ENCODE data around the gene RNF224.
A peak's percentile ranks its signal among the peaks of the same experiment; 100 is the strongest.

RNF224 gene

DNA sequence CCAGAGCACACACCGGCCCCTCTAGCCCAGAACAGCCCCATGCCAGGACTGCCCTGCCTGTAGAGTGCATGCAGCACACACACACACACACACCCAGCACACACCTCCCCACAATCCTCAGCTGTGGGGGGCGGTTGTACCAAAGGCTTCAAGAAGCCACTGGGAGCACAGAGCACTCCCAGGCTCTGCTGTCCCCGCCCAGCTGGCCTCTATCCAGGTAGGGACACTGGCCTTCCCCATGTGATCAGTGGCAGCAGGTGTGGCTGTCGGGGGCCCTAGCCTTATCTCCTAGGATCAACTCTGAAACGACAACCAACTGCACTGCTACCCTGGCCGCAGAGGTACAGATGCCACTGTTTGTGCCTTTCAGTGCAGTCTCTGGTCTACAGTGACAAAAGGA, 40.9 kb upstream of the RNF224 start:
- H3K27ac ChIP-seq, result no peak overlapping the region
- intact Hi-C loops (cut with DNase I; ENCODE audit: low total_unique reads), result loop anchor here (5.0 kb wide), 1 partner anchor 36 kb away; the partner anchor contains the start of gene RNF208
- TF ChIP-seq, protein P1, sequence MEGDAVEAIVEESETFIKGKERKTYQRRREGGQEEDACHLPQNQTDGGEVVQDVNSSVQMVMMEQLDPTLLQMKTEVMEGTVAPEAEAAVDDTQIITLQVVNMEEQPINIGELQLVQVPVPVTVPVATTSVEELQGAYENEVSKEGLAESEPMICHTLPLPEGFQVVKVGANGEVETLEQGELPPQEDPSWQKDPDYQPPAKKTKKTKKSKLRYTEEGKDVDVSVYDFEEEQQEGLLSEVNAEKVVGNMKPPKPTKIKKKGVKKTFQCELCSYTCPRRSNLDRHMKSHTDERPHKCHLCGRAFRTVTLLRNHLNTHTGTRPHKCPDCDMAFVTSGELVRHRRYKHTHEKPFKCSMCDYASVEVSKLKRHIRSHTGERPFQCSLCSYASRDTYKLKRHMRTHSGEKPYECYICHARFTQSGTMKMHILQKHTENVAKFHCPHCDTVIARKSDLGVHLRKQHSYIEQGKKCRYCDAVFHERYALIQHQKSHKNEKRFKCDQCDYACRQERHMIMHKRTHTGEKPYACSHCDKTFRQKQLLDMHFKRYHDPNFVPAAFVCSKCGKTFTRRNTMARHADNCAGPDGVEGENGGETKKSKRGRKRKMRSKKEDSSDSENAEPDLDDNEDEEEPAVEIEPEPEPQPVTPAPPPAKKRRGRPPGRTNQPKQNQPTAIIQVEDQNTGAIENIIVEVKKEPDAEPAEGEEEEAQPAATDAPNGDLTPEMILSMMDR (IDR thresholded peaks at IDR 0.05), result no peak
- H3K4me3 ChIP-seq, result peak overlapping the region in 1 of 2 donors; percentile 91
- H3K4me1 ChIP-seq, result peaks cover 16 to 51% (median 40%) of the 10 kb centered on the region in 4 donors
- no peak for DNase-seq
- H3K27me3 ChIP-seq, result no peaks in the 10 kb centered on the region
- H3K36me3 ChIP-seq, result peaks cover 50 to 72% (median 67%) of the 10 kb centered on the region in 3 donors
- no peaks in the 10 kb centered on the region for H3K9me3 ChIP-seq

DNA sequence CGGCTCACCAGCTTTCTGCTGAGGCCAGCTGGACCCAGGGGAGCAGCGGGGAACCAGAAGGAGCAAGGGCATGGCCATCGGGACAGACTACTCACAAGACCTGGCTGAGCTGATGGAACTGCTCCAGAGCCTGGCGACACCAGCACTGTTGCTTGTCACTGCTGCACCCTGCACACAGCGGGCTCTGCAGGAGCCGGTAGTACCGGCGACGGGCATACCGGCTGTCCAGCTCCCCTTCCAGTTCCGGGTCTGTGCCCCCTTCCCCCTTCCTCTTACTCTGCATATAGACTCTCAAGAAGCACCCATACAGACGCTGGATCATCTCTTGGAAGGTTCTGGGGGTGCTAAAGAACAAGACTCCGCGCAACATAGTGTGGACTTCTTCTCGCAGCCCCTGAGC, 39.9 kb upstream of the RNF224 start:
- no peak for DNase-seq
- no peaks in the 10 kb centered on the region for H3K9me3 ChIP-seq
- peaks cover 42 to 72% (median 62%) of the 10 kb centered on the region in 3 donors for H3K36me3 ChIP-seq
- peaks cover 16 to 51% (median 40%) of the 10 kb centered on the region in 4 donors for H3K4me1 ChIP-seq
- H3K4me3 ChIP-seq, result peak overlapping the region; percentile 86 to 91
- H3K27ac ChIP-seq, result no peak overlapping the region
- intact Hi-C loops (cut with DNase I; ENCODE audit: low total_unique reads), result loop anchor here (5.0 kb wide), 1 partner anchor 35 kb away; the partner anchor contains the start of gene RNF208
- H3K27me3 ChIP-seq, result no peaks in the 10 kb centered on the region
- TF ChIP-seq, protein P1 (IDR thresholded peaks at IDR 0.05), result no peak

DNA sequence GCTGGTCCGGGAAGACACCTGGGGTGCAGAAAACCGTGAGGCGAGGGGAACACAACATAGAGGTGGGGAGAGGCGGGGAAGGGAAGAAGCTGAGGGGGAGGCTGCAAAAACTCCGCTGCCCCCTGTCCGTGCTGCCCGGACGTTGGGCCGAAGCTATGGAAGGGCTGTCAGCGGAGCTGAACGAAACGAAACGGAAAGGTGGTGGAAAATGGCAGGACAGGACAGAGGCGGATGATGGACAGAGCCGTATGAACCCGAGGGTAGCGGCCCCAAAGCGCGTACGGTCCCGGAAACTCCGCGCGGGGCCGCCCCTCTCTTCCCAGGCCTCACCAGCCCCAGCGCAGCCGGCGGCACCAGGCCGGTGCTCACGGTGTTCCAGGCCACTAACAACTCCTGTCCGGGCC, 39.2 kb upstream of the RNF224 start:
- H3K36me3 ChIP-seq, result peaks cover 35 to 67% (median 55%) of the 10 kb centered on the region in 3 donors
- no peak for DNase-seq

DNA sequence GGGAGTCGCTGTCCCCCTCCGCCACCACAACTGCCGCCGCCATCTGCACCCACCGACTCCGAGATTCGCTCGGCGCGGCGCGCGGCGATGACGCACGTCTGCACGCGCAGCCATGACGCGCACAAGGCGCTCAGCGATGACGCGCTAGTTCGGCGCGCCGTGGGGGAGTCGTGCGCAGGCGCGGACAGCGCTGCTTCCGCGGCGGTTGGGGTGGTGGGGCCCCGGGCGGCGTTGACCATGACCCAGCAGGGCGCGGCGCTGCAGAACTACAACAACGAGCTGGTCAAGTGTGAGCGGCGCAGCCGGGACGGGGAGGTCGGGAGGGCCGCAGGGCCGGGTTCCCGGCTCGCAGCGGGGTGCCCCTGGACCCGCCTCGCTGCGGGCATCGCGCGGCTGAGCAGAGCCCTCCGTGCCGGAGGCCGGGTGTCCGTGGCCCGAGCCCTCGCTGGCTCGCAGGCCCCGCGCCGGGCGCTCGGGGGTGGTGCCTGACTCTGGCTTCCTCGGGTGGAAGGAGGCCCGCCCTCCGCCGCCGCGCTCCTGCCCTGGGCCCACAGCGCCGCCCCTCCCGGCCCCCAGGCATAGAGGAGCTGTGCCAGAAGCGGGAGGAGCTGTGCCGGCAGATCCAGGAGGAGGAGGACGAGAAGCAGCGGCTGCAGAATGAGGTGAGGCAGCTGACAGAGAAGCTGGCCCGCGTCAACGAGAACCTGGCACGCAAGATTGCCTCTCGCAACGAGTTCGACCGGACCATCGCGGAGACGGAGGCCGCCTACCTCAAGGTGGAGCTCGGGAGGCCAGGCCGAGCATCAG, 38.6 kb upstream of the RNF224 start, which contains the start of the genes ANAPC2 and SSNA1:
Gene ANAPC2 (minus strand): TSS at position 71 of the 807 bp plus-strand sequence. CDS start 28 bp downstream, at position 43.
Gene SSNA1 (plus strand): TSS at position 187 of the 807 bp plus-strand sequence. CDS start 51 bp downstream, at position 238.
- Histone ChIP-seq H3K27me3 (no peaks in the 10 kb centered on the region), H3K9me3 (no peaks in the 10 kb centered on the region), H3K27ac (peak within 1 kb of the TSS; percentile 84 to 90), H3K4me3 (peak within 1 kb of the TSS; percentile 86 to 91), H3K4me1 (peaks cover 16 to 52% (median 40%) of the 10 kb centered on the region in 4 donors), H3K36me3 (peaks cover 29 to 61% (median 49%) of the 10 kb centered on the region in 3 donors)
- intact Hi-C loops (cut with DNase I; ENCODE audit: low total_unique reads), result loop anchor here (5.0 kb wide), 1 partner anchor 34 kb away; the partner anchor contains the start of gene RNF208
- TF ChIP-seq, protein P1 (IDR thresholded peaks at IDR 0.05), result peak; percentile 13 to 16
- DNase-seq, result peak; percentile 88 to 94

More for the DNA sequence above, 39.2 kb upstream of the RNF224 start:
- Histone ChIP-seq H3K4me3 (peak overlapping the region; percentile 86 to 91), H3K4me1 (peaks cover 16 to 51% (median 40%) of the 10 kb centered on the region in 4 donors), H3K9me3 (no peaks in the 10 kb centered on the region), H3K27ac (peak overlapping the region; percentile 84 to 90), H3K27me3 (no peaks in the 10 kb centered on the region)
- intact Hi-C loops (cut with DNase I; ENCODE audit: low total_unique reads), result loop anchor here (5.0 kb wide), 1 partner anchor 34 kb away; the partner anchor contains the start of gene RNF208
- TF ChIP-seq, protein P1 (IDR thresholded peaks at IDR 0.05), result no peak

DNA sequence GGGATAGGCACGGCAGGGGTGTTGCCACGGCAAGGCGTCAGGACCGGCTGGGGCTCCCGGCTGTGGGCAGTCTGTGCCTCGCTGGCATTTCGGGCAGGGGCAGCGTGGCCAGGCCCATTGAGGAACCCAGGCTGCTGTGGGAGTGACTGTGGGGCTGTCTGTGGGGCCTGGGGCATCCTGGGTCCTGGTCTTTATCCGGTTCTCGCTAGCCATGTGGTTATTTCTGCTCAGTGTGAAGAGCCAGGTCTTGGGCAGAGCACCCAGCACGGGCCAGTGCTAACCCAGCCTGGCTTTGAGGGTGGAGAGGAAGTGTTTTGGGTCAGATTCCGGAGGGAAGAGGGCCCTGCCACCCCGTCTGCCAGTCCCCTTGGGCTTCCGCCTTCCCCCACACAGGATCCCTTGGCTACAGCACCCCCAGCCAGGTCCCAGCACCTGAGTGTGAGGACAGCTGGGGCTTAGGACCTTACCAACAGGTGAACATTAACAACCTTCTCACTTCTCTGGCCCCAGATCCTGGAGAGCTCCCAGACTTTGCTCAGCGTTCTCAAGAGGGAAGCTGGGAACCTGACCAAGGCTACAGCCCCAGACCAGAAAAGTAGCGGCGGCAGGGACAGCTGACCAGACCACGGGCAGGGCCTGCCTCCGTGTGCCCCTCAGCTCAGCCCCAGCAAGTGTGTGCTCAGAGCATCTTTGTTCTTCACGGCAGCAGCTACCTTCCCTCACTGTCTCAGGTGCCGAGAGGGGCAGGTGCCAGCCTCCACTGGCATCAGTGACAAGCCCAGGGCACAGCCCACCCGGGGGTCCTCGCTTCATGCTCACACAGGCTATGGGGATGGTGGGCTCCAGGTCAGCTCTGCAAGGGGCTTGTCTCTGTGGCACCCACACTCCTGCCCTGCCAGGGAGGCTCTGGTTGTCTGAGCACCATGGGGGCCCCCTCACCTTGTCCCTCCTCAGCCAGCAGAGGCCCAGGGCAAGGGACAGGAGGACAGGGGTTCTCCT, 37.7 kb upstream of the RNF224 start:
- H3K36me3 ChIP-seq, result peaks cover 20 to 52% (median 40%) of the 10 kb centered on the region in 3 donors
- peaks cover 16 to 61% (median 40%) of the 10 kb centered on the region in 4 donors for H3K4me1 ChIP-seq

More for the DNA sequence above, 37.7 kb upstream of the RNF224 start:
- Histone ChIP-seq H3K27ac (peak overlapping the region; percentile 84 to 90), H3K9me3 (no peaks in the 10 kb centered on the region), H3K27me3 (no peaks in the 10 kb centered on the region), H3K4me3 (peak overlapping the region; percentile 86 to 91)
- intact Hi-C loops (cut with DNase I; ENCODE audit: low total_unique reads), result loop anchor here (5.0 kb wide), 1 partner anchor 33 kb away; the partner anchor contains the start of gene RNF208
- DNase-seq, result no peak
- TF ChIP-seq, protein P1 (IDR thresholded peaks at IDR 0.05), result no peak

Measured in tibial artery (tissue), 4 donors.